Naive thymus-derived CD4-positive, alpha-beta T cell (primary cell): Measurements from ENCODE around the gene SSBP3. TPM values are rescaled to one million over a fixed set of nuclear protein-coding genes. Genes with fewer than 3 reads are reported as not detected.

Experiments used
- ATAC-seq: fragments of 150-1000 bp; cut with Tn5 transposase; 2 replicates; pipeline ENCODE4 v1.10.0; 2021; ENCODE audit warnings: mild to moderate bottlenecking, moderate library complexity
- CTCF ChIA-PET: fragments of 350-600 bp; sonication (Branson Sonifier 250); formaldehyde crosslinking; loops from one replicate; lab custom pipeline; 2021; ENCODE audit warnings: antibody characterized with exemption; lab: Charles Lee
- POLR2A ChIA-PET: fragments of 350-600 bp; sonication (Branson Sonifier 250); formaldehyde crosslinking; loops from one replicate; lab custom pipeline; 2021; ENCODE audit warnings: antibody characterized with exemption, inconsistent platforms; lab: Charles Lee
- DNase-seq, 9 donors: peaks; one replicate each; pipeline versions ENCODE4 v3.0.0 to v3.0.0-alpha.2; 2020 to 2022; ENCODE audit warnings: mixed read lengths in 1 of 9
- H3K27ac ChIP-seq: one replicate; pipeline ENCODE4 v1.7.0; 2013; ENCODE audit warnings: mild to moderate bottlenecking, low read depth, low read length, moderate library complexity
- H3K27me3 ChIP-seq, 2 donors: one replicate each; pipeline ENCODE4 v1.7.0; 2013; ENCODE audit warnings: low read length in 2 of 2, mild to moderate bottlenecking in 2 of 2, moderate library complexity in 2 of 2; ENCODE audit not compliant: control insufficient read depth in 2 of 2, insufficient read depth in 2 of 2
- H3K36me3 ChIP-seq, 3 experiments: 1 replicate in 2 of 3; 2 replicates in 1 of 3; pipeline ENCODE4 v1.7.0; 2013; ENCODE audit warnings: low read length in 3 of 3, mild to moderate bottlenecking in 3 of 3, moderate library complexity in 1 of 3; ENCODE audit not compliant: insufficient read depth in 3 of 3, control insufficient read depth in 2 of 3
- H3K4me1 ChIP-seq, 2 donors: one replicate each; pipeline ENCODE4 v1.7.0; 2013; ENCODE audit warnings: low read length in 2 of 2, mild to moderate bottlenecking in 2 of 2, moderate library complexity in 1 of 2; ENCODE audit not compliant: control insufficient read depth in 2 of 2, insufficient read depth in 2 of 2
- H3K4me3 ChIP-seq: 2 replicates; pipeline ENCODE4 v1.7.0; 2013; ENCODE audit warnings: mild to moderate bottlenecking, low read length
- H3K9me3 ChIP-seq, 3 experiments: 1 replicate in 2 of 3; 2 replicates in 1 of 3; pipeline ENCODE4 v1.7.0; 2013; ENCODE audit warnings: low read length in 3 of 3; ENCODE audit not compliant: control insufficient read depth in 2 of 3
- H3K27ac Mint-ChIP-seq, 9 donors: one replicate each; pipeline ENCODE4 v1.8.0; 2020 to 2022; ENCODE audit warnings: mixed read lengths in 9 of 9, mild to moderate bottlenecking in 8 of 9, moderate library complexity in 5 of 9, inconsistent platforms in 2 of 9
- H3K27me3 Mint-ChIP-seq, 5 donors: one replicate each; pipeline ENCODE4 v1.8.0; 2021 to 2022; ENCODE audit warnings: mixed read lengths in 5 of 5, mild to moderate bottlenecking in 1 of 5
- H3K36me3 Mint-ChIP-seq, 5 donors: one replicate each; pipeline ENCODE4 v1.8.0; 2020 to 2022; ENCODE audit warnings: mixed read lengths in 5 of 5, mild to moderate bottlenecking in 3 of 5, inconsistent platforms in 1 of 5
- H3K4me1 Mint-ChIP-seq, 7 donors: one replicate each; pipeline ENCODE4 v1.8.0; 2020 to 2022; ENCODE audit warnings: mixed read lengths in 7 of 7, mild to moderate bottlenecking in 3 of 7, inconsistent platforms in 1 of 7
- H3K4me3 Mint-ChIP-seq, 10 donors: one replicate each; pipeline ENCODE4 v1.8.0; 2020 to 2022; ENCODE audit warnings: mild to moderate bottlenecking in 10 of 10, mixed read lengths in 10 of 10, moderate library complexity in 6 of 10, inconsistent platforms in 2 of 10
- H3K9me3 Mint-ChIP-seq, 11 donors: one replicate each; pipeline ENCODE4 v1.8.0; 2020 to 2022; ENCODE audit warnings: mixed read lengths in 11 of 11, mild to moderate bottlenecking in 4 of 11, inconsistent platforms in 1 of 11, moderate library complexity in 1 of 11
- intact Hi-C, 2 donors: fragments of 100-400 bp; cut with micrococcal nuclease; formaldehyde crosslinking; loops; one replicate each; pipeline ENCODE4 v1.15.1; 2023
- polyA plus RNA-seq, 2 donors: library from polyadenylated mRNA; unstranded; fragments of 300-500 nt; fragmentation: Illumina TruSeq; gene quantifications; one replicate each; pipeline ENCODE4 v1.2.3, GENCODE V29; 2021
- total RNA-seq, 6 experiments: library from RNA in 5 of 6; stranded (reverse) in 5 of 6; gene quantifications; 1 replicate in 5 of 6; 2 replicates in 1 of 6; pipeline ENCODE4 v1.2.3 and lab custom pipeline; 2021 to 2026

The SSBP3 gene
- total and polyA plus RNA-seq, 7 experiments from 2014 or later, result 19.4 to 124 (median 80.5) TPM

DNA sequence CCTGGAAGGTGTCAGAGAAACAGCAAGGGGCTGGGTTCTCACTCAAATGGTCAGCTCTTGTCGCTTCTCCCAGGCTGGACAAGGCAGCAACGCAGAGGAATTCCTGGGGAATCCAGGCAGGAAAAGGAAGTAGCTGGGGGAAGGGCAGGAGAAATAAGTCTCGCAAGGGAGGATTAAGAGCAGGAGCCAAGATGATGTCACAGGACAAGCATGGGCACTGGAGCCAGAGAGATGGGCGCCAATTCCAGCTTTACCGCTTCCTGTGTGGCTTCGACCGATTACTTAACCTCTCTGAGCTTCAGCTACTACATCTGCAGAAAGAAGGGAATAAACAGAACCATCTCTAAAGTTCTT, 70.5 kb downstream of the SSBP3 start:
- peaks cover 0 to 7% (median 0%) of the 10 kb centered on the region in 5 donors for H3K36me3 Mint-ChIP-seq
- H3K4me3 Mint-ChIP-seq, result no peak overlapping the region
- peaks cover 42 to 94% (median 78%) of the 10 kb centered on the region in 7 donors for H3K4me1 Mint-ChIP-seq
- no peaks in the 10 kb centered on the region for H3K27me3 Mint-ChIP-seq
- no peak for DNase-seq
- no peaks in the 10 kb centered on the region for H3K9me3 ChIP-seq
- ATAC-seq, result no peak
- H3K4me3 ChIP-seq, result no peak overlapping the region
- no peaks in the 10 kb centered on the region for H3K27me3 ChIP-seq
- no peak overlapping the region for H3K27ac ChIP-seq
- ChIA-PET POLR2A (no interaction called here), CTCF (no interaction called here)
- H3K36me3 ChIP-seq, result peaks cover 0 to 16% (median 0%) of the 10 kb centered on the region in 3 experiments
- peak overlapping the region in 7 of 9 donors; percentile 6 to 67 (median 56) for H3K27ac Mint-ChIP-seq
- H3K4me1 ChIP-seq, result peaks cover 0 to 27% of the 10 kb centered on the region in 2 donors
- intact Hi-C loops, result no loop called here
- H3K9me3 Mint-ChIP-seq, result no peaks in the 10 kb centered on the region

DNA sequence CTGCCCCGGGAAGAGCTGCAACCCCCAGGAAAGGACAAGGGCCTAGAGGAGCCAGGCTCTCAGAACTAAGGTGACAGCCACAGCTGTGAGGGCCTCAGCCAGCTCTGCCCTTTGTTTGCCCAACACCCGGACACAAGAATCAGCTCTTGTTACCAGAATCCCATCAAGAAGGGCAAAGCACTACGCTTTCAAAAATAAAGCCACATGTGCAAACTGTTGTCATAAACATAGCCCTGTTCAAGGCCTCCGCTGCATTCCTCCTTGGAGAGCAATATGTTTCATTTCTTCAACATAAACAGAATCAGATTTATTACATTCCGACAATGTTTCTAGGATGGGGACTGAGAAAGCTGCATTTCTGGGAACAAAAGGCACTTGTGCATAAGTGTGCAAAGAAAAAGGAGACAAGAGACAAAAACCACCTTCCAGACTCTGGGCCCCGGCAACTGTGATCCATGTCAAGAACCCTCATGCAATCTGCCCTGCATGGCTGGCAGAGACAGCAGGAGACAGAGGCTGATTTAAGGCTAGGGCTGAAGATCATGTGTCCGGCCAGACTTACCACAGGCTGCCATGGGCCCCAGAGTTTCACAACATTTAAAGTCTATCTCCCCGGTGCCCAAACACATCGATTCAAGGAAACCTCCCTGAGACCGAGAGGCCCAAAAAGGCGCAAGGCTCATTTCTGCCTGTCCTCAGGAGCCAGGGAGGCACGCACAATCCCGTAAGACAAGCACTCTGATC, 71.0 kb downstream of the SSBP3 start:
- H3K4me1 Mint-ChIP-seq, result peaks cover 42 to 94% (median 83%) of the 10 kb centered on the region in 7 donors
- Histone ChIP-seq H3K36me3 (peaks cover 0 to 16% (median 0%) of the 10 kb centered on the region in 3 experiments), H3K4me1 (peaks cover 0 to 28% of the 10 kb centered on the region in 2 donors), H3K27ac (no peak overlapping the region), H3K9me3 (no peaks in the 10 kb centered on the region), H3K27me3 (no peaks in the 10 kb centered on the region), H3K4me3 (no peak overlapping the region)
- no peaks in the 10 kb centered on the region for H3K27me3 Mint-ChIP-seq
- POLR2A ChIA-PET, result no interaction called here
- H3K27ac Mint-ChIP-seq, result peak overlapping the region in 8 of 9 donors; percentile 6 to 67 (median 56)
- intact Hi-C loops, result no loop called here
- no peak overlapping the region for H3K4me3 Mint-ChIP-seq
- H3K36me3 Mint-ChIP-seq, result peaks cover 0 to 7% (median 0%) of the 10 kb centered on the region in 5 donors
- no peak for DNase-seq
- CTCF ChIA-PET, result no interaction called here
- no peak for ATAC-seq
- no peaks in the 10 kb centered on the region for H3K9me3 Mint-ChIP-seq

GRCh38 chr1:54332781-54333585, 73.2 kb downstream of the SSBP3 start:
- no peaks in the 10 kb centered on the region for H3K27me3 ChIP-seq
- DNase-seq (no peak), ATAC-seq (no peak)
- H3K4me1 ChIP-seq, result peaks cover 0 to 28% of the 10 kb centered on the region in 2 donors
- Mint-ChIP-seq H3K9me3 (no peaks in the 10 kb centered on the region), H3K27me3 (no peaks in the 10 kb centered on the region), H3K27ac (peak overlapping the region in 7 of 9 donors; percentile 29 to 77 (median 41)), H3K36me3 (peaks cover 0 to 7% (median 0%) of the 10 kb centered on the region in 5 donors), H3K4me3 (peak overlapping the region in 1 of 10 donors; percentile 41), H3K4me1 (peaks cover 34 to 93% (median 81%) of the 10 kb centered on the region in 7 donors)
- POLR2A ChIA-PET, result interaction anchor here (0.8 to 1.6 kb wide), 3 partner anchors 11 to 48 kb away, joined by 3 to 4 read pairs (median 4); no protein-coding TSS in a partner anchor
- intact Hi-C loops, result no loop called here
- no peak overlapping the region for H3K27ac ChIP-seq
- H3K36me3 ChIP-seq, result peaks cover 0 to 16% (median 0%) of the 10 kb centered on the region in 3 experiments
- no peak overlapping the region for H3K4me3 ChIP-seq
- H3K9me3 ChIP-seq, result no peaks in the 10 kb centered on the region
- CTCF ChIA-PET, result no interaction called here

DNA sequence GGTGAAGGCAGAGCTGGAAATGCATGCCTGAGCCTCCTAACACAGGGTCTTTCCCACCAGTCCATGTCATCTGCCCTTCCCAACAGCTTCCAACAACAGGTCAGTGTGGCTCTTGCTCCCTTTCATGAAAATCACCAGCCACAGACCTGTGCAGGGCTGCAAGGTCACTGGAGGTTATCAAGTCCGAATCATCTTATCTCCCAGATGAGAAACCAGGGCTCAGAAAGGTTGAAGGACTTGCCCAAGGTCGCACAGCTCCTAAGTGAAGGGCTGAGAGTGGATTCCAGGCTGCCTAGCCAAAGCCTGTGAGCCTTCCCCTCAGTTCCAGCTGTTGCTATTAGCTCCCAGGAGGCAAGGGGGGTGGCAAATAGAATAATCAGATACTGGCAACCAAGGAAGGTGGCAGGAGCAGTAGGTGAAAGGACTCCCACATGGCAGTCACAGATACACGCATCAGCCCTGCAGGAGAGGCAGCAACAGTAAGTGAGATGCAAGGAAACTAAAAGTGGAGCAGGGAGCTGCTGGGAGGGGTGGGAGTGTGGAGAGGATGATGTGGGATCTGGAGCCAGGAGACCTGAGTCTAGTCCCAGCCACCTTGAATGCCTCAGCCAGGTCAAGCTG, 74.2 kb downstream of the SSBP3 start:
- Mint-ChIP-seq H3K27ac (peak overlapping the region in 8 of 9 donors; percentile 16 to 80 (median 44)), H3K4me1 (peaks cover 41 to 96% (median 90%) of the 10 kb centered on the region in 7 donors), H3K4me3 (peak overlapping the region in 3 of 10 donors; percentile 13 to 41 (median 29)), H3K9me3 (no peaks in the 10 kb centered on the region), H3K27me3 (no peaks in the 10 kb centered on the region), H3K36me3 (peaks cover 0 to 5% (median 0%) of the 10 kb centered on the region in 5 donors)
- no peak for DNase-seq
- Histone ChIP-seq H3K9me3 (no peaks in the 10 kb centered on the region), H3K27me3 (no peaks in the 10 kb centered on the region), H3K36me3 (peaks cover 0 to 16% (median 0%) of the 10 kb centered on the region in 3 experiments), H3K27ac (no peak overlapping the region), H3K4me1 (peaks cover 0 to 27% of the 10 kb centered on the region in 2 donors), H3K4me3 (no peak overlapping the region)
- ChIA-PET POLR2A (interaction anchor here (0.8 kb wide), 1 partner anchor 19 kb away, joined by 3 read pairs; no protein-coding TSS in a partner anchor), CTCF (no interaction called here)
- intact Hi-C loops, result no loop called here
- ATAC-seq, result no peak

DNA sequence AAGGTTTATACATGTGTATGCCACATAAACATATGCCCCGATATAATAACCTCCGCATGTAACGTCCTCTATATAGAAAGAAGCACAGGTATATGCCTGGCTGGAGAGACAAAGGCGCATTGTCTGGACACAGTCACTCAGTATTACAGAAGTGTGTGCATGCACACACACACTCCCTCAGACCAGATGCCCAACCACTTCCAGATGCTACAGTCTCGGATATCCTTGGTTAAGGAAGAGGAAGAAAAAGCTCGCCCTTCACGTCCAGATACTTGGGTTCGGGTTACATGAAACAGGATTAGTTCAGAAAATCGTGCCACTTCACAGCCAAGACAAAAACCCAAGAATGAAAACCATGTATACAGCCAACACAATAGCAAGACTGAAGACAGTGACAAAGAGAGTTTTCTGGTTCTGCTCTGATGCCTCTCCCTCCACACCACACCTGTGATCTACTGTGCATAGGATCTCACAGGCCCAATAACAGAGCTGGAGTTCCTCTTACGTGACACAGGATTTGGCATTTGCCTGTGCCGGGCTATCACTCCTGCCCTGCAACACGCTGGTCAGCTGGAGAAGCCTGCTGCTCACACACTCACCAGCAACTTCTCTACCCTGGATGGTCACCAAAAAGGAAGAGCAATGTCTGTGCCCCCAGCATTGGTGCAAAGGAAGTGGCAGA, 75.0 kb downstream of the SSBP3 start:
- no peak overlapping the region for H3K27ac ChIP-seq
- H3K27ac Mint-ChIP-seq, result peak overlapping the region in 8 of 9 donors; percentile 26 to 80 (median 56)

More for the DNA sequence above, 75.0 kb downstream of the SSBP3 start:
- H3K36me3 ChIP-seq, result peaks cover 0 to 16% (median 0%) of the 10 kb centered on the region in 3 experiments
- ChIA-PET CTCF (no interaction called here), POLR2A (no interaction called here)
- peaks cover 0 to 3% (median 0%) of the 10 kb centered on the region in 5 donors for H3K36me3 Mint-ChIP-seq
- intact Hi-C loops, result no loop called here
- peaks cover 40 to 96% (median 92%) of the 10 kb centered on the region in 7 donors for H3K4me1 Mint-ChIP-seq
- peaks cover 0 to 27% of the 10 kb centered on the region in 2 donors for H3K4me1 ChIP-seq
- no peaks in the 10 kb centered on the region for H3K9me3 ChIP-seq
- H3K4me3 Mint-ChIP-seq, result peak overlapping the region in 1 of 10 donors; percentile 14
- H3K9me3 Mint-ChIP-seq, result no peaks in the 10 kb centered on the region
- DNase-seq (no peak), ATAC-seq (no peak)
- H3K27me3 Mint-ChIP-seq, result no peaks in the 10 kb centered on the region
- no peaks in the 10 kb centered on the region for H3K27me3 ChIP-seq
- H3K4me3 ChIP-seq, result no peak overlapping the region
